Fibroblast of skin of left quadriceps (primary cell): Measurements from ENCODE around the gene SH3RF3.

Source experiments
- DNase-seq, 2 experiments: peaks; one replicate each; pipeline ENCODE4 v3.0.0-alpha.2; 2013; ENCODE audit warnings: low read depth in 2 of 2

The SH3RF3 gene

DNA sequence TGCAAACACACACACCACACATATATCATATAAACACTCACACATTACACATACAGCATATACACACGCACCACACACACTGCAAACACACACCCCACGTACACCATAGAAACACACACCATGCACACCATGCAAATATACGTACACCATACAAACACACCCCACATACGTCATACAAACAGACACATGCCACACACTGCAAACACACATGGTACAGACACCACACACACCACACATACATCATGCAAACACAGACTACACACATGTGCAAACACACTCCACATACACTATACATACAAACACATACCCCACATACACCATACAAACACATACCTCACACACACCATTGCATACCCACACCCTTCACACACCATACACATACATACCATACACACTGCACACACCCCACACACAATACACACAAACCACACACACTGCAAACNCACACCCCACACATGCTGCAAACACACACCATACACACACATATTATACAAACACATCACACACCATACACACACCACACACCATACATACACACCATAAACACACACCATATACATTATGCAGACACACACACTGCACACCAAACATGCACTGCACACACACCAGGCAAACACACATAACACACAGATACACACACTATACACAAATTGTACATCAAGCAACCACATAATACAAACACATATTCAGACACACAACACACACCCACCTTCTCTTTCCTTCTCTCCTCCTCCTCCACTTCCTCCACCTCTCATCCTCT, 364.4 kb downstream of the SH3RF3 start:
- DNase-seq, result no peak

DNA sequence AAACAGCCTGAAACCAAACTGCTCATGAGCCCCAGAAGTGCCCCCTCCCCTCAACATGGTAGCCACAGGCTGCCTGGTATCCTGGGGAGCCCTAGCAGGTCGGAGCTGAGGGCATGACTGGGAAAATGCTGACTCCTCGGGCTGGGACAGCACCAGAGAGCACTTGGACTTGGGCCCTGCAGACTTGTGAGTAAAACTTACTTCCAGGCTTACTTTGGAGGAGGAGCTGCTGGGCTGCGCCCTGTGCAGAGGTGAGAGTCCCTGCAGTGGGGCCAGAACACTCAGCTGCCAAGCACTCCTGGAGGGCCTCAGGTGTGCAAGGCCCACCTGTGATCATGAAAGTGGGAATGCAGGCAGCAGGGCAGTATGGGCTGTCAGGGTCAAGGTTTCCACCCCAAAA, 365.3 kb downstream of the SH3RF3 start:
- DNase-seq, result no peak

DNA sequence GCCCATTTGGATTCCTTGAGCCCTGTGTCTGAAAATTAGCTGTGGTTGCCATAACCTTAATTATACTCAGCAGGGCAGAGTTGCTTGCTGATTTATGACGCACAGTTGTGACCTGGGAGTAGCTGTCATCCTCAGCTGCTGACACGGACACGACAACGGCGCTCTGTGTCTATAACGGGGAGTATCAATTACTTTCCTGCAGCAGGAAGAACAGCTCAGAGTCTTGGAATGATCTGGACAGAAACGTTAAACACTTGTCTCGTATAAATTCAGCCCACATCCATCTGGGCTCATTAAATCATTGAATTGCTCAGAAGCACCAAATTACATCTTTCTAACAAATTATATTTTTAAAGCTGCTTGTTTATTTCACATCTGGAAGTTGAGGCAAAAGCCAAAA, 368.5 kb downstream of the SH3RF3 start:
- DNase-seq, result peak; percentile 62 to 64

- DNase-seq, result no peak
Observed at GRCh38 chr2:109497911-109498870, 369.2 kb downstream of the SH3RF3 start.

GRCh38 chr2:109498906-109499305, 369.9 kb downstream of the SH3RF3 start:
- DNase-seq, result no peak

GRCh38 chr2:109499566-109499965, 370.6 kb downstream of the SH3RF3 start:
- no peak for DNase-seq

- DNase-seq, result no peak
Observed at GRCh38 chr2:109500910-109501309, 371.9 kb downstream of the SH3RF3 start.

GRCh38 chr2:109501461-109501860, 372.5 kb downstream of the SH3RF3 start:
- DNase-seq, result no peak

DNA sequence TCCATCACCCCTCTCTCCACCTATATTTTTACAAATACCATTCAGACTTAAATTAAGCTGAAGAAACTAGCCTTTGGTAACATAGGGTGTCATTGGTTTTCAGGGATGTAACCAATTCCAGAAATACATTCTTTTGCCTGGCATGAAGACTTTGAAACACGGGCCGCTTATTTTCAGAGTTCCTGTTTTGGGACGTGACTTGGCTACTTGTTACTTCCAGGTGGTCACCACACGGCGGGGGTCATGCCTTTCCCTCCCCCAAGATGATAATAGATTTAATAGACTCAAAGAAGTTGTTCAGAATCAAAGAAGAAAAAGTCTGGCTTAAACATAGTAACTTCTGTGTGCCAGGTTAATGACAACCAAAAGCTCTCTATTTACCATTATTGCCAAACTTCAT, 374.2 kb downstream of the SH3RF3 start:
- no peak for DNase-seq

DNA sequence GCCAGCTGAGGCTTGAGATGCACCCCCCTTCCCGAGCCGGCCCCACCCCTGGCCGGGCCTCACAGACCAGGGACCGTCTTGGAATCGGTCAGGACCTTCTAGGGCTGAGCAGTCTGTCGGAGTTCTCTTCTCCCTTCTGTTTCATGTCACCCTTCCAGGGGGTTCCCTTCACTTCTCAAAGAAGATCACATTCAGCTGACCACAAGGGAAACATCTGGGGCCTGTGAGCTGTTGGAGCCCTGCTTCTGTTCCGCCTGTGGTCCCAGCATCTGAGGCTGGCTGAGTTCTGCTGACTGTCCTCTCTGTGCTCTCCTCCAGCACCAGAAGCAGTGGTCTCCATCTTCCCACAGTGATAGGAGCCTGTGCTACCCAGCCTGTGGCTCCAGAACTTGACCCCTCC, 378.2 kb downstream of the SH3RF3 start:
- no peak for DNase-seq

DNA sequence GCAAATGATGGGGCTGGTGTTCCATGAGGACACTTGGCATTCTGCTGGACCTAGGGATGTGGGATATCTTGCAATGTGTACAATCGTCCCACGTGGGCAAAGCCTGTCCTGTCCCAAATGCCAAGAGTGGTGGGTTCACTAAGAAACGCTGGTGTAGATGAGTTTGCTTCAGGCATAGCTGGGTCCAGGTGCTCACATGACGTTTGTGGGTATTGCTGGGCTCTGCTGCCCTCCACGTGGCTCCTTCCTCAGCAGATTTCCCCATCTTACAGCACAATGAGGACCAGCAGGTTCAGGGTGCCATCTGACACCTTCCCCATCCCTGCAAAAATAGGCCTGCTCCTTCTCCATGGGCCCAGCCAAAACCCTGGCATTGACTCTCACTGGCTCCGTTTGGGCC, 378.8 kb downstream of the SH3RF3 start:
- no peak for DNase-seq

- DNase-seq, result no peak
Observed at GRCh38 chr2:109508556-109508955, 379.6 kb downstream of the SH3RF3 start.

- DNase-seq, result peak; percentile 35 to 40
Observed at GRCh38 chr2:109510136-109511028, 381.4 kb downstream of the SH3RF3 start.

DNA sequence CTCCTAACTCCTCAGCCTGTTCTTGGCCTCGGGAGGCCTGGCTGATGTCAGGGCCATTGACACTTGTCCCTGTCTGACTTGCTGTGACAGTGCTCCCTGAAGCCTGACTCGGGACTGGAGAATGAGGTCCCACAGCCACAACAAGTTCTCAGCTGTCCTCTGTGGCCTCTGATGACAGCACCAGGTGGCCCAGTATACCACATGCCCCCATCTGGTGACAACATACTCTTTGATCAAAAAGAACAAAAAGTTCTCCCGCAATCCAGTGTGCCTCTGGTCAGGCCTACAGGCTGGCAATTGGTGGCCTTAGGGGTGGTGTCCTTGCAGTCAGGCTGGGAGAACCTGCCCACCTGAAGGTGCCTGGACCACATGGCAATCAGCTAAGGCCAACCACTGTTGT, 382.2 kb downstream of the SH3RF3 start:
- no peak for DNase-seq

GRCh38 chr2:109512076-109512475, 383.1 kb downstream of the SH3RF3 start:
- no peak for DNase-seq

DNA sequence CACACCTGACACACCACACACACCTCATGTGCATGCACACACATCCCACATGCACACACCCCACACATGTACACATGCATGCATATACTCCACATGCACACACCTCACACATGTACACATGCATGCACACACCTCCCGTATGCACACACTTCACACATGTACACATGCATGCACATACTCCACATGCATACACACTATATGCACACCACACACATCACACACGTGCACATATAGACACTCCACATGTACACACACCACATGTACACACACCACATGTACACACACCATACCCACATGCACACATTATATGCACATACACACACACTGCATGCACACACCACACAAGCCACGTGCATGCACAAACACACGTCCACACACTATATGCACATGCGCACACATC, 384.2 kb downstream of the SH3RF3 start:
- DNase-seq, result no peak

DNA sequence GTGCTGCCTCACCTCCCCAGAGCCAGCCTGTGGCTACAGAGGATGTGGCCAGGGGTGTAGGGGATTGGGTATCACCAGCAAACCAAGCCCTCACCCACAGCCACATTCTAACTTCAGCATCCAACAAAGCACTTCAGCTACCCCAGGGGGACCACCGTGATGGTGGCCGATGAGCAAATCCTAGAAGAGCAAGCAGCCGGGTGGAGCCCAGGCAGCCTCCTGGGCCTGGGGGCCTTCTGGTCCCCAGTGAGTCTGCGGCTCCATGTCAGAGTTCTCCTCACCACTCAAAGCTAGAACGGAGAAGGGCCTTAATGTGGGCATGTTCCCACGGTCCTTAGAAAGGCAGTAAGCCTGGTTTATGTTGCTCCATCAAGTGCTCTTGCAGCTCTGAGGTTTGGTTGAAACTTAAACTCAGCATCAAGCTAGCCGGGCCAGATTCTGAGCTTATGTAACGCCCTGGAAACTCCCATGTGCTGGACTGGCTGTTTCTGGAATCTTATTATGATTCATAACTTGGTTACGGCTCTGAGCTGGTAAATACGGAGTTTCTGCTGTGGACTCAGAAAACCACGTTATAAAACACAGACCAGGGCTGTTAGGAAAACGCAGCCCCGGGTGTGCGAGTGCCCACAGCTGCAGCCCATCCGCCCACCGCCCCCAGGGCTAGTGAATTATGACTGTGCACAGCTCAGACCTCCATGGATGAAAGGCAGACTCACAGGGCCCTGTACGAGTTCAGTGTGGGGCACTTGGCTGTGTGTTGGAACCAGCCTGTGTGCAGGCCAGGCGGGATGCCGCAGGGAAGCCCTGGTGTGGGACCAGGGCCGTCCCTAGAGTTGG, 385.0 kb downstream of the SH3RF3 start:
- DNase-seq, result peak; percentile 80 to 81

DNA sequence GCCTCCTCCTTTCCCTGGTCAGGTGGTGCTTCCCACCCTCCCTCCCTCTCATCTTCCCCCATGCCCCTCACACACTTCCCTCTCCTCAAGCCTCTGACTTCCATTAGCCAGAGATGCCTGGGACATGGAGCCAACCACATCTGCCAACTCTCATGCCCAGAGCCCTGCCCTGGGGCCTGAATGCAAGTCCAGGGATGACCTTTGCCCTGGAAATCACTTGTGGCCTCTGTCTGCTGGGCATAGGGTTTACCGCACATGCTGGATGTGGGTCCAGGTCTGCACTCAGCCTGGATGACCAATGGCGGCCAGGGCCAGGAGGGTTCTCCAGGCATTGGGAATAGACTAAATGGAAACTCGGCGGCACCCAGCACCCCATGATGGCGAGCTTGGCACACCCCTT, 385.9 kb downstream of the SH3RF3 start:
- no peak for DNase-seq

- no peak for DNase-seq
Observed at GRCh38 chr2:109516445-109517117, 387.6 kb downstream of the SH3RF3 start.

GRCh38 chr2:109517118-109517889, 388.3 kb downstream of the SH3RF3 start:
- DNase-seq, result no peak
